DOHH2 (cell line): ENCODE results near the gene RLN2.

Source experiments
- H3F3A ChIP-seq: fragments of 200-600 bp; sonication (generic), shearing (Covaris generic); 2 replicates; pipeline ENCODE4 v1.6.0; 2016; ENCODE audit warnings: antibody characterized with exemption, mild to moderate bottlenecking; ENCODE audit not compliant: control insufficient read depth, insufficient read depth
- H3K27ac ChIP-seq: fragments of 200-600 bp; sonication (generic); 2 replicates; pipeline ENCODE4 v1.5.1; 2014; ENCODE audit warnings: low read depth, mild to moderate bottlenecking, low read length, moderate library complexity
- H3K27me3 ChIP-seq: fragments of 200-600 bp; sonication (generic); 2 replicates; pipeline ENCODE4 v1.6.1; 2014; ENCODE audit warnings: mild to moderate bottlenecking, low read length, mixed read lengths; ENCODE audit not compliant: control insufficient read depth
- H3K36me3 ChIP-seq: fragments of 200-600 bp; sonication (generic); 2 replicates; pipeline ENCODE4 v1.6.1; 2014; ENCODE audit warnings: mild to moderate bottlenecking, low read length, moderate library complexity, mixed read lengths; ENCODE audit not compliant: control insufficient read depth
- H3K4me1 ChIP-seq: fragments of 200-600 bp; sonication (generic); 2 replicates; pipeline ENCODE4 v1.6.1; 2014; ENCODE audit warnings: mild to moderate bottlenecking, low read length, mixed read lengths; ENCODE audit not compliant: control insufficient read depth
- H3K4me2 ChIP-seq: fragments of 200-600 bp; sonication (generic); 2 replicates; pipeline ENCODE4 v1.6.0; 2014; ENCODE audit warnings: mild to moderate bottlenecking, low read length, moderate library complexity
- H3K4me3 ChIP-seq: fragments of 200-600 bp; sonication (generic); 2 replicates; pipeline ENCODE4 v1.5.1; 2014; ENCODE audit warnings: mild to moderate bottlenecking, low read length, mixed read lengths
- H3K79me2 ChIP-seq: fragments of 200-600 bp; sonication (generic); 2 replicates; pipeline ENCODE4 v1.6.1; 2014; ENCODE audit warnings: mild to moderate bottlenecking, low read length, mixed read lengths; ENCODE audit not compliant: control insufficient read depth
- H3K9me2 ChIP-seq: fragments of 200-600 bp; sonication (generic); replicated peaks from 2 replicates; pipeline ENCODE4 v1.6.1; 2014; ENCODE audit warnings: mild to moderate bottlenecking, low read length, mixed read lengths; ENCODE audit not compliant: control insufficient read depth
- H3K9me3 ChIP-seq: fragments of 200-600 bp; sonication (generic); 2 replicates; pipeline ENCODE4 v1.6.1; 2014; ENCODE audit warnings: antibody characterized with exemption, low read length, mixed read lengths; ENCODE audit not compliant: control insufficient read depth, insufficient read depth
- H4K20me1 ChIP-seq: fragments of 200-600 bp; sonication (generic); 2 replicates; pipeline ENCODE4 v1.6.0; 2014; ENCODE audit warnings: low read depth, mild to moderate bottlenecking, antibody characterized with exemption, low read length, moderate library complexity; ENCODE audit not compliant: control insufficient read depth, insufficient read depth
- EZH2phosphoT487 ChIP-seq: fragments of 200-600 bp; sonication (generic); IDR thresholded peaks from 2 replicates; pipeline ENCODE4 v1.6.1; 2017; ENCODE audit warnings: borderline replicate concordance, mild to moderate bottlenecking, antibody characterized with exemption, low read length, moderate library complexity, mixed read lengths
- TF ChIP-seq, protein P1 (sequence below): fragments of 200-600 bp; sonication (generic); IDR thresholded peaks from one replicate; pipeline ENCODE4 v1.5.1; 2014; ENCODE audit warnings: antibody characterized with exemption, mild to moderate bottlenecking, low read depth, low read length; ENCODE audit not compliant: poor library complexity, severe bottlenecking

RLN2 gene

DNA sequence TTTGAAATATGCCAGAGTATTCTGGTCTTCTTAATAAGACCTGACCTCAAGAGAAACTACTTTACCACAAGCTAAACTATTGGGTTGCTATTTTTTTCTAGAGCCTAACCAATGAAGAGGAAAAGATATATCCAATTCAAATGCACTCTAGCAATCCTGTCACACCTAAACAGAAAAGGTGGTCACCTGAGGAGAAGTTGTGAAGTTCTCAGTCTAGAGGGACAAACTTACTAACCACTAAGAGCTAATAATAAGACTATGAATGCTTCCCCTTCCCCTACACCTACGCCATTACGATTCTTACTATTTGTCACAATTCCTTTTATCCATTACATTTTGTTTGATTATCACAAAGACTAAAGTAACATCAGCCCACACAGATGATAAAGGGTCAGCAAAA, 29.7 kb downstream of the RLN2 start:
- Histone ChIP-seq H3K27ac (no peak overlapping the region), H3F3A (no peaks in the 10 kb centered on the region), H3K9me2 (no peaks in the 10 kb centered on the region), H3K4me3 (no peak overlapping the region), H3K79me2 (no peaks in the 10 kb centered on the region), H3K9me3 (no peaks in the 10 kb centered on the region), H3K36me3 (no peaks in the 10 kb centered on the region), H3K4me1 (no peaks in the 10 kb centered on the region), H3K27me3 (no peaks in the 10 kb centered on the region), H3K4me2 (no peak overlapping the region), H4K20me1 (no peaks in the 10 kb centered on the region)
- TF ChIP-seq, protein P1, sequence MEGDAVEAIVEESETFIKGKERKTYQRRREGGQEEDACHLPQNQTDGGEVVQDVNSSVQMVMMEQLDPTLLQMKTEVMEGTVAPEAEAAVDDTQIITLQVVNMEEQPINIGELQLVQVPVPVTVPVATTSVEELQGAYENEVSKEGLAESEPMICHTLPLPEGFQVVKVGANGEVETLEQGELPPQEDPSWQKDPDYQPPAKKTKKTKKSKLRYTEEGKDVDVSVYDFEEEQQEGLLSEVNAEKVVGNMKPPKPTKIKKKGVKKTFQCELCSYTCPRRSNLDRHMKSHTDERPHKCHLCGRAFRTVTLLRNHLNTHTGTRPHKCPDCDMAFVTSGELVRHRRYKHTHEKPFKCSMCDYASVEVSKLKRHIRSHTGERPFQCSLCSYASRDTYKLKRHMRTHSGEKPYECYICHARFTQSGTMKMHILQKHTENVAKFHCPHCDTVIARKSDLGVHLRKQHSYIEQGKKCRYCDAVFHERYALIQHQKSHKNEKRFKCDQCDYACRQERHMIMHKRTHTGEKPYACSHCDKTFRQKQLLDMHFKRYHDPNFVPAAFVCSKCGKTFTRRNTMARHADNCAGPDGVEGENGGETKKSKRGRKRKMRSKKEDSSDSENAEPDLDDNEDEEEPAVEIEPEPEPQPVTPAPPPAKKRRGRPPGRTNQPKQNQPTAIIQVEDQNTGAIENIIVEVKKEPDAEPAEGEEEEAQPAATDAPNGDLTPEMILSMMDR, result no peak
- no peak for TF ChIP-seq EZH2phosphoT487

- H3K4me1 ChIP-seq, result no peaks in the 10 kb centered on the region
- no peaks in the 10 kb centered on the region for H4K20me1 ChIP-seq
- H3K9me3 ChIP-seq, result no peaks in the 10 kb centered on the region
- H3K4me2 ChIP-seq, result no peak overlapping the region
- H3K79me2 ChIP-seq, result no peaks in the 10 kb centered on the region
- H3K36me3 ChIP-seq, result no peaks in the 10 kb centered on the region
- TF ChIP-seq, protein P1, result no peak
- no peak for TF ChIP-seq EZH2phosphoT487
- H3K27me3 ChIP-seq, result no peaks in the 10 kb centered on the region
- H3K9me2 ChIP-seq, result no peaks in the 10 kb centered on the region
- H3F3A ChIP-seq, result no peaks in the 10 kb centered on the region
- no peak overlapping the region for H3K27ac ChIP-seq
- no peak overlapping the region for H3K4me3 ChIP-seq
These were observed 35.2 kb downstream of the RLN2 start for GRCh38 chr9:5269249-5269715.

DNA sequence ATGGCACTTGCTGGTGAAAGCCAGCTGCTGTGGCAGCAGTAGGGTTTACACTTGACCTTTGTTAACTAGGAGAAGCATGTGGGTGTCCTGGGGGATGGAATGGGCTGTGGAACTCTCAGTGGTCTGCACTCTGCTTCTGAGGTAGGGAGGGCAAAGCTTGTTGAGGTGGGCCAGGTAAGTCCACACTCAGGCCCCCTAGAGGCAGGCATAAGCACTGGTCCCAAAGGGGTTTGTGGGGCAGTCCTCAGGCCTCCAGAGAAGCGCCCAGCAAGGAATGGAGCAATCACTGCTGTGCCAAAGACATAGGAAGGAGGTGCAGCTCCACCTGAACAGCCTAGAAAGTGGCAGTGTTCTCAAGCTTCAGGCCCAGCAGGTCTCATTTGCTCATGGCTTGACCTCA, 38.6 kb downstream of the RLN2 start:
- H3K9me2 ChIP-seq, result no peaks in the 10 kb centered on the region
- H3K27me3 ChIP-seq, result no peaks in the 10 kb centered on the region
- TF ChIP-seq, protein P1, result peak; percentile 35
- TF ChIP-seq EZH2phosphoT487, result no peak
- no peak overlapping the region for H3K4me2 ChIP-seq
- no peak overlapping the region for H3K4me3 ChIP-seq
- no peaks in the 10 kb centered on the region for H3K4me1 ChIP-seq
- H3F3A ChIP-seq, result no peaks in the 10 kb centered on the region
- no peak overlapping the region for H3K27ac ChIP-seq
- H3K36me3 ChIP-seq, result no peaks in the 10 kb centered on the region
- no peaks in the 10 kb centered on the region for H3K79me2 ChIP-seq
- no peaks in the 10 kb centered on the region for H3K9me3 ChIP-seq
- H4K20me1 ChIP-seq, result no peaks in the 10 kb centered on the region

DNA sequence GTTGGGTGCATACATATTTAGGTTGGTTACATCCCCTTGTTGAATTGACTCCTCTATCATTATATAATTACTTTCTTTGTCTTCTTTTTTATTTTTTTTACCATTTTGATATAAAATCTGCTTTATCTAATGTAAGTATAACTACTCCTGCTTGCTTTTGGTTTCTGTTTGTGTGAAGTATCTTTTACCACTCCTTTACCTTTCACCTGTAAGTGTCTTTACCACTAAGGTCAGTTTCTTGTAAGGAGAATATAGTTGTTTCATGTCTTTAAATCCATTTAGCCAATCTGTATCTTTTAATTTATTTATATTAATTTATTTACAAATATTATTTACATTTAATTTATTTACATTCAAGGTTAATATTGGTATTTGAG, 40.3 kb downstream of the RLN2 start:
- Histone ChIP-seq H3K4me2 (no peak overlapping the region), H3K9me3 (no peaks in the 10 kb centered on the region), H3K27me3 (no peaks in the 10 kb centered on the region), H3K79me2 (no peaks in the 10 kb centered on the region), H3F3A (no peaks in the 10 kb centered on the region), H3K4me1 (no peaks in the 10 kb centered on the region), H3K27ac (no peak overlapping the region), H3K36me3 (no peaks in the 10 kb centered on the region), H3K9me2 (no peaks in the 10 kb centered on the region), H4K20me1 (no peaks in the 10 kb centered on the region), H3K4me3 (no peak overlapping the region)
- TF ChIP-seq EZH2phosphoT487, result no peak
- TF ChIP-seq, protein P1, result no peak
